Uterus (tissue), 2 donors: ENCODE measurements around the gene NKAIN2.

ENCODE experiments used
- POLR2A ChIP-seq, 2 donors: fragments of 450-650 bp; IDR thresholded peaks; one replicate each; pipeline ENCODE4 v1.6.1; 2016; ENCODE audit warnings: antibody characterized with exemption in 2 of 2, mild to moderate bottlenecking in 1 of 2, moderate library complexity in 1 of 2
- TF ChIP-seq, protein P1 (sequence below), 4 experiments: fragments of 200-600 bp in 2 of 4; fragments of 450-650 bp in 2 of 4; sonication (generic) in 2 of 4; IDR thresholded peaks; one replicate each; pipeline ENCODE4 v1.5.1; 2016 to 2019; ENCODE audit warnings: antibody characterized with exemption in 4 of 4, mild to moderate bottlenecking in 2 of 4, moderate library complexity in 1 of 4

DNA sequence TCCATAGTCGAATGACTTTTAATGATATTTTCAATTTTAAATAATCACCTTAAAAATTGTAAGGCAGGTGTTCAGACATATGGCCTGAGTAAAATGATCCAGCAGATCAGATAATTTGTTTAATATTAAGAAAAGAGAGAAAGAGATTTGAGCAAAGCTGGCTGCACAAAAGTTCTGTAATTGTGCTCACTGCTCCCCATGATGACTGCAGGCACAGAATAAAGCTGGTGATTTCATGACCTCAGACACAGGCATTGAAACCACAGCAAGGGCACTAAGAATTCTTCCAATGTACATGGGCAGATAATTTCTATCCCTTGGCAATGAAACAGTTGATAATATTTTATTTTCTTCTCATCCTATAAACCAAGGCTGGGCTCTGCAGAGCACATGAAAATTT is 553.1 kb downstream of the NKAIN2 start:
- TF ChIP-seq, protein P1, sequence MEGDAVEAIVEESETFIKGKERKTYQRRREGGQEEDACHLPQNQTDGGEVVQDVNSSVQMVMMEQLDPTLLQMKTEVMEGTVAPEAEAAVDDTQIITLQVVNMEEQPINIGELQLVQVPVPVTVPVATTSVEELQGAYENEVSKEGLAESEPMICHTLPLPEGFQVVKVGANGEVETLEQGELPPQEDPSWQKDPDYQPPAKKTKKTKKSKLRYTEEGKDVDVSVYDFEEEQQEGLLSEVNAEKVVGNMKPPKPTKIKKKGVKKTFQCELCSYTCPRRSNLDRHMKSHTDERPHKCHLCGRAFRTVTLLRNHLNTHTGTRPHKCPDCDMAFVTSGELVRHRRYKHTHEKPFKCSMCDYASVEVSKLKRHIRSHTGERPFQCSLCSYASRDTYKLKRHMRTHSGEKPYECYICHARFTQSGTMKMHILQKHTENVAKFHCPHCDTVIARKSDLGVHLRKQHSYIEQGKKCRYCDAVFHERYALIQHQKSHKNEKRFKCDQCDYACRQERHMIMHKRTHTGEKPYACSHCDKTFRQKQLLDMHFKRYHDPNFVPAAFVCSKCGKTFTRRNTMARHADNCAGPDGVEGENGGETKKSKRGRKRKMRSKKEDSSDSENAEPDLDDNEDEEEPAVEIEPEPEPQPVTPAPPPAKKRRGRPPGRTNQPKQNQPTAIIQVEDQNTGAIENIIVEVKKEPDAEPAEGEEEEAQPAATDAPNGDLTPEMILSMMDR (IDR thresholded peaks at IDR 0.05): no peak
- TF ChIP-seq POLR2A (IDR thresholded peaks at IDR 0.05): no peak
